GM23338 (cell line): ENCODE measurements around the gene NPAS3. TPM values are rescaled to one million over a fixed set of nuclear protein-coding genes. Genes with fewer than 3 reads are reported as not detected.

ENCODE experiments used
- ATAC-seq: fragments of 200-7000 bp; cut with Tn5 transposase; 3 replicates; pipeline ENCODE4 v1.9.1; 2020
- DNase-seq: peaks from one replicate; pipeline ENCODE4 v3.0.0-alpha.2; 2015; ENCODE audit warnings: low spot score
- H2AFZ ChIP-seq: fragments of 200-600 bp; sonication (generic); 2 replicates; pipeline ENCODE4 v1.8.0; 2016; ENCODE audit warnings: antibody characterized with exemption, mild to moderate bottlenecking, moderate library complexity
- H3F3A ChIP-seq: fragments of 200-600 bp; sonication (generic); replicated peaks from 2 replicates; pipeline ENCODE4 v1.8.0; 2017; ENCODE audit warnings: antibody characterized with exemption, mixed run types, low read depth
- H3K27ac ChIP-seq: fragments of 200-600 bp; sonication (generic); 2 replicates; pipeline ENCODE4 v1.6.1; 2016; ENCODE audit warnings: low read depth
- H3K27me3 ChIP-seq: fragments of 200-600 bp; sonication (generic); 2 replicates; pipeline ENCODE4 v1.8.0; 2016; ENCODE audit warnings: mild to moderate bottlenecking, mixed run types, moderate library complexity; ENCODE audit not compliant: insufficient read depth
- H3K36me3 ChIP-seq: fragments of 200-600 bp; sonication (generic); 2 replicates; pipeline ENCODE4 v1.8.0; 2016; ENCODE audit warnings: mild to moderate bottlenecking; ENCODE audit not compliant: insufficient read depth
- H3K4me1 ChIP-seq: fragments of 200-600 bp; sonication (generic); 2 replicates; pipeline ENCODE4 v1.8.0; 2016; ENCODE audit warnings: mild to moderate bottlenecking, moderate library complexity; ENCODE audit not compliant: insufficient read depth
- H3K4me2 ChIP-seq: fragments of 200-600 bp; sonication (generic); 2 replicates; pipeline ENCODE4 v1.7.1; 2017; ENCODE audit warnings: mixed run types
- H3K4me3 ChIP-seq: fragments of 200-600 bp; sonication (generic); 2 replicates; pipeline ENCODE4 v1.6.1; 2016; ENCODE audit warnings: mixed run types
- H3K79me2 ChIP-seq: fragments of 200-600 bp; sonication (generic); replicated peaks from 2 replicates; pipeline ENCODE4 v1.8.0; 2017; ENCODE audit warnings: mild to moderate bottlenecking; ENCODE audit not compliant: insufficient read depth
- H3K9me2 ChIP-seq: fragments of 200-600 bp; sonication (generic); 2 replicates; pipeline ENCODE4 v1.8.0; 2017; ENCODE audit not compliant: insufficient read depth
- H4K20me1 ChIP-seq: fragments of 200-600 bp; sonication (generic); replicated peaks from 2 replicates; pipeline ENCODE4 v1.8.0; 2017; ENCODE audit warnings: mild to moderate bottlenecking; ENCODE audit not compliant: insufficient read depth
- H3K27ac Mint-ChIP-seq: 2 replicates; pipeline ENCODE4 v1.8.0; 2020; ENCODE audit warnings: inconsistent platforms, mild to moderate bottlenecking, moderate library complexity, mixed read lengths
- H3K27me3 Mint-ChIP-seq: 3 replicates; pipeline ENCODE4 v1.8.0; 2022; ENCODE audit warnings: low read depth, mild to moderate bottlenecking, moderate library complexity, mixed read lengths, inconsistent platforms; ENCODE audit not compliant: insufficient read depth, poor library complexity
- H3K36me3 Mint-ChIP-seq: 3 replicates; pipeline ENCODE4 v1.8.0; 2021; ENCODE audit warnings: low read depth, mild to moderate bottlenecking, inconsistent platforms, moderate library complexity, mixed read lengths
- H3K4me1 Mint-ChIP-seq: 3 replicates; pipeline ENCODE4 v1.8.0; 2020; ENCODE audit warnings: mild to moderate bottlenecking, inconsistent platforms, mixed read lengths
- H3K4me3 Mint-ChIP-seq: 3 replicates; pipeline ENCODE4 v1.8.0; 2021; ENCODE audit warnings: moderate library complexity, mild to moderate bottlenecking, inconsistent platforms, mixed read lengths
- H3K9me3 Mint-ChIP-seq: 3 replicates; pipeline ENCODE4 v1.8.0; 2020; ENCODE audit warnings: moderate library complexity, mild to moderate bottlenecking, inconsistent platforms, mixed read lengths
- CTCF ChIP-seq, 2 experiments: fragments of 200-600 bp in 1 of 2; sonication (generic) in 1 of 2; conservative IDR thresholded peaks; 2 replicates each; pipeline versions ENCODE4 v1.5.1 to v1.6.1; 2016 to 2017; ENCODE audit warnings: antibody characterized with exemption in 2 of 2, low read depth in 2 of 2, mild to moderate bottlenecking in 2 of 2, moderate library complexity in 1 of 2
- ETS1 ChIP-seq: IDR thresholded peaks from 2 replicates; pipeline ENCODE4 v1.6.1; 2016; ENCODE audit warnings: antibody characterized with exemption
- EZH2phosphoT487 ChIP-seq: fragments of 200-600 bp; sonication (generic); IDR thresholded peaks from one replicate; pipeline ENCODE4 v1.8.1; 2018; ENCODE audit warnings: antibody characterized with exemption; ENCODE audit not compliant: unreplicated experiment
- NANOG ChIP-seq: IDR thresholded peaks from 2 replicates; pipeline ENCODE4 v1.6.1; 2016; ENCODE audit warnings: antibody characterized with exemption, borderline replicate concordance
- POLR2AphosphoS5 ChIP-seq: IDR thresholded peaks from 2 replicates; pipeline ENCODE4 v1.6.1; 2016; ENCODE audit warnings: antibody characterized with exemption, low read depth
- REST ChIP-seq: IDR thresholded peaks from one replicate; pipeline ENCODE4 v1.6.1; 2018; ENCODE audit warnings: antibody characterized with exemption; ENCODE audit not compliant: unreplicated experiment
- STAT1 ChIP-seq: IDR thresholded peaks from one replicate; pipeline ENCODE4 v1.6.1; 2016; ENCODE audit warnings: antibody characterized with exemption; ENCODE audit not compliant: unreplicated experiment
- ZNF114 ChIP-seq: fragments of 250-450 bp; sonication (Bioruptor Pico); IDR thresholded peaks from 2 replicates; pipeline ENCODE4 v1.5.0; 2020; ENCODE audit warnings: mild to moderate bottlenecking, moderate library complexity
- ZNF331 ChIP-seq: fragments of 250-450 bp; sonication (Bioruptor Pico); IDR thresholded peaks from 2 replicates; pipeline ENCODE4 v1.5.0; 2020; ENCODE audit warnings: low read depth, mild to moderate bottlenecking, moderate library complexity
- ZNF462 ChIP-seq: fragments of 250-450 bp; sonication (Bioruptor Pico); IDR thresholded peaks from 2 replicates; pipeline ENCODE4 v1.5.0; 2020; ENCODE audit warnings: mild to moderate bottlenecking, moderate library complexity
- polyA plus RNA-seq: library from polyadenylated mRNA; unstranded; fragments of >200 nt; fragmentation: Nextera tagmentation; extraction: Ambion mirVana; gene quantifications from 2 replicates; pipeline ENCODE4 v1.2.1, GENCODE V29; 2016
- total RNA-seq: library from RNA; depleted of rRNA; stranded (reverse); fragments of >200 nt; shearing (Covaris generic); gene quantifications from 2 replicates; pipeline ENCODE4 v1.2.3, GENCODE V29; 2014

NPAS3 gene
- total and polyA plus RNA-seq, 2 experiments from 2014 or later: 0.17 to 0.19 TPM

- Histone ChIP-seq H2AFZ (no peak overlapping the region), H3K36me3 (no peaks in the 10 kb centered on the region), H3K9me2 (peaks cover 6% of the 10 kb centered on the region), H3K4me3 (no peak overlapping the region), H3K4me2 (no peak overlapping the region), H3K4me1 (no peaks in the 10 kb centered on the region), H3K27me3 (no peaks in the 10 kb centered on the region), H3K79me2 (no peaks in the 10 kb centered on the region), H4K20me1 (no peaks in the 10 kb centered on the region), H3K27ac (no peak overlapping the region), H3F3A (no peaks in the 10 kb centered on the region)
- Mint-ChIP-seq H3K4me1 (peaks cover 5% of the 10 kb centered on the region; the same call in 2 of the 3 replicates), H3K27ac (no peak overlapping the region), H3K36me3 (no peaks in the 10 kb centered on the region; the same call in 2 of the 3 replicates), H3K9me3 (no peaks in the 10 kb centered on the region; the same call in 2 of the 3 replicates), H3K27me3 (peaks cover 3% of the 10 kb centered on the region), H3K4me3 (no peak overlapping the region)
- no peak for ATAC-seq
- DNase-seq: no peak
- TF ChIP-seq STAT1: no peak
- TF ChIP-seq ZNF331 (CRISPR knock-in tag): no peak
- TF ChIP-seq CTCF (conservative IDR thresholded peaks at IDR 0.05; ENCODE audit: low read depth in 2 of 2): no peak
- no peak for TF ChIP-seq NANOG
- TF ChIP-seq EZH2phosphoT487: no peak
- TF ChIP-seq POLR2AphosphoS5: no peak
- TF ChIP-seq ETS1: no peak
- TF ChIP-seq REST: no peak
Measured at GRCh38 chr14:33730156-33730555, 791.5 kb downstream of the NPAS3 start.

- no peak for DNase-seq
- Mint-ChIP-seq H3K27ac (no peak overlapping the region), H3K4me1 (peaks cover 19% of the 10 kb centered on the region), H3K9me3 (no peaks in the 10 kb centered on the region; the same call in 2 of the 3 replicates), H3K4me3 (no peak overlapping the region), H3K36me3 (no peaks in the 10 kb centered on the region; the same call in 2 of the 3 replicates), H3K27me3 (peaks cover 1% of the 10 kb centered on the region)
- no peak overlapping the region for H2AFZ ChIP-seq
- H3K27me3 ChIP-seq: no peaks in the 10 kb centered on the region
- H3K4me2 ChIP-seq: no peak overlapping the region
- no peak for ATAC-seq
- H3K27ac ChIP-seq: no peak overlapping the region
- H4K20me1 ChIP-seq: no peaks in the 10 kb centered on the region
- H3K4me3 ChIP-seq: no peak overlapping the region
- H3K4me1 ChIP-seq: peaks cover 10% of the 10 kb centered on the region
- no peaks in the 10 kb centered on the region for H3F3A ChIP-seq
- H3K36me3 ChIP-seq: no peaks in the 10 kb centered on the region
- H3K9me2 ChIP-seq: peaks cover 5% of the 10 kb centered on the region; the same call in 1 of the 2 replicates
- H3K79me2 ChIP-seq: no peaks in the 10 kb centered on the region
- TF ChIP-seq STAT1 (no peak), ZNF331 (CRISPR knock-in tag) (no peak), ZNF462 (CRISPR knock-in tag) (no peak), ZNF114 (CRISPR knock-in tag) (no peak)
Measured at GRCh38 chr14:33732175-33732574, 793.5 kb downstream of the NPAS3 start.
